MCF 10A (cell line): ENCODE measurements around the gene C10orf105. TPM values are rescaled to one million over a fixed set of nuclear protein-coding genes. Genes with fewer than 3 reads are reported as not detected.

Source experiments
- BruUV-seq: library from RNA; stranded (reverse); fragments of 400-500 nt; replicated peaks from 2 replicates; lab custom pipeline; 2021; lab: Mats Ljungman, UMichigan
- CTCF ChIA-PET: fragments of 300-600 bp; sonication (Branson Sonifier 250); formaldehyde crosslinking; extraction: SDS; loops from one replicate; lab custom pipeline; 2021; ENCODE audit warnings: antibody characterized with exemption, inconsistent platforms; lab: Yijun Ruan, JAX
- POLR2A ChIA-PET: fragments of 300-600, 350-650 bp; sonication (Branson Sonifier 250); formaldehyde crosslinking; extraction: SDS; loops from one replicate; lab custom pipeline; 2020; ENCODE audit warnings: antibody characterized with exemption, inconsistent platforms; lab: Yijun Ruan, JAX
- DNase-seq: peaks from one replicate; pipeline ENCODE4 v3.0.0-alpha.2; 2018; ENCODE audit not compliant: unreplicated experiment
- H3K27ac Mint-ChIP-seq: one replicate; pipeline ENCODE4 v1.8.0; 2022; ENCODE audit warnings: mild to moderate bottlenecking, low read depth, mixed read lengths; ENCODE audit not compliant: unreplicated experiment
- H3K27me3 Mint-ChIP-seq: one replicate; pipeline ENCODE4 v1.8.0; 2022; ENCODE audit warnings: mixed read lengths; ENCODE audit not compliant: insufficient read depth, unreplicated experiment
- H3K36me3 Mint-ChIP-seq: one replicate; pipeline ENCODE4 v1.8.0; 2022; ENCODE audit warnings: mild to moderate bottlenecking, moderate library complexity, mixed read lengths; ENCODE audit not compliant: insufficient read depth, unreplicated experiment
- H3K4me1 Mint-ChIP-seq: one replicate; pipeline ENCODE4 v1.8.0; 2022; ENCODE audit warnings: mixed read lengths; ENCODE audit not compliant: insufficient read depth, unreplicated experiment
- H3K4me3 Mint-ChIP-seq: one replicate; pipeline ENCODE4 v1.8.0; 2022; ENCODE audit warnings: mild to moderate bottlenecking, moderate library complexity, mixed read lengths; ENCODE audit not compliant: unreplicated experiment
- H3K9me3 Mint-ChIP-seq: one replicate; pipeline ENCODE4 v1.8.0; 2022; ENCODE audit warnings: mixed read lengths; ENCODE audit not compliant: unreplicated experiment
- intact Hi-C: fragments of 100-400 bp; cut with micrococcal nuclease; formaldehyde crosslinking; loops from 2 replicates; pipeline ENCODE4 v1.14.1; 2022
- total RNA-seq: library from RNA; stranded (reverse); gene quantifications from 2 replicates; pipeline ENCODE4 v1.2.3, GENCODE V29; 2022
- TF ChIP-seq, protein P1 (sequence below): fragments of 200-600 bp; IDR thresholded peaks from one replicate; pipeline ENCODE4 v1.8.0; 2022; ENCODE audit warnings: antibody characterized with exemption, mild to moderate bottlenecking; ENCODE audit not compliant: unreplicated experiment

C10orf105 gene
- total RNA-seq, 1 experiment from 2014 or later, result not detected

GRCh38 chr10:71762324-71762723 lies 42.7 kb upstream of the C10orf105 start:
- ChIA-PET CTCF (interaction anchor here (0.6 to 0.8 kb wide), 2 partner anchors 30 to 49 kb away, joined by 3 to 5 read pairs; no protein-coding TSS in a partner anchor), POLR2A (no interaction called here)
- H3K27ac Mint-ChIP-seq, result no peak overlapping the region

GRCh38 chr10:71761541-71762113 lies 42.0 kb upstream of the C10orf105 start:
- no peaks in the 10 kb centered on the region for H3K27me3 Mint-ChIP-seq
- H3K36me3 Mint-ChIP-seq, result no peaks in the 10 kb centered on the region
- CTCF ChIA-PET, result interaction anchor here (0.8 kb wide), 1 partner anchor 30 kb away, joined by 3 read pairs; no protein-coding TSS in a partner anchor
- TF ChIP-seq, protein P1, sequence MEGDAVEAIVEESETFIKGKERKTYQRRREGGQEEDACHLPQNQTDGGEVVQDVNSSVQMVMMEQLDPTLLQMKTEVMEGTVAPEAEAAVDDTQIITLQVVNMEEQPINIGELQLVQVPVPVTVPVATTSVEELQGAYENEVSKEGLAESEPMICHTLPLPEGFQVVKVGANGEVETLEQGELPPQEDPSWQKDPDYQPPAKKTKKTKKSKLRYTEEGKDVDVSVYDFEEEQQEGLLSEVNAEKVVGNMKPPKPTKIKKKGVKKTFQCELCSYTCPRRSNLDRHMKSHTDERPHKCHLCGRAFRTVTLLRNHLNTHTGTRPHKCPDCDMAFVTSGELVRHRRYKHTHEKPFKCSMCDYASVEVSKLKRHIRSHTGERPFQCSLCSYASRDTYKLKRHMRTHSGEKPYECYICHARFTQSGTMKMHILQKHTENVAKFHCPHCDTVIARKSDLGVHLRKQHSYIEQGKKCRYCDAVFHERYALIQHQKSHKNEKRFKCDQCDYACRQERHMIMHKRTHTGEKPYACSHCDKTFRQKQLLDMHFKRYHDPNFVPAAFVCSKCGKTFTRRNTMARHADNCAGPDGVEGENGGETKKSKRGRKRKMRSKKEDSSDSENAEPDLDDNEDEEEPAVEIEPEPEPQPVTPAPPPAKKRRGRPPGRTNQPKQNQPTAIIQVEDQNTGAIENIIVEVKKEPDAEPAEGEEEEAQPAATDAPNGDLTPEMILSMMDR, result no peak
- no peaks in the 10 kb centered on the region for H3K9me3 Mint-ChIP-seq
- POLR2A ChIA-PET, result no interaction called here
- DNase-seq, result no peak
- peaks cover 36% of the 10 kb centered on the region for H3K4me1 Mint-ChIP-seq
- H3K27ac Mint-ChIP-seq, result no peak overlapping the region
- no peak overlapping the region for H3K4me3 Mint-ChIP-seq
- intact Hi-C loops, result no loop called here
- no TSS peak for BruUV-seq

More at GRCh38 chr10:71762324-71762723, 42.7 kb upstream of the C10orf105 start:
- intact Hi-C loops, result no loop called here
- TF ChIP-seq, protein P1, result no peak
- DNase-seq, result no peak
- peaks cover 43% of the 10 kb centered on the region for H3K4me1 Mint-ChIP-seq
- H3K9me3 Mint-ChIP-seq, result no peaks in the 10 kb centered on the region
- no TSS peak for BruUV-seq
- no peaks in the 10 kb centered on the region for H3K36me3 Mint-ChIP-seq
- H3K27me3 Mint-ChIP-seq, result no peaks in the 10 kb centered on the region
- H3K4me3 Mint-ChIP-seq, result no peak overlapping the region

DNA sequence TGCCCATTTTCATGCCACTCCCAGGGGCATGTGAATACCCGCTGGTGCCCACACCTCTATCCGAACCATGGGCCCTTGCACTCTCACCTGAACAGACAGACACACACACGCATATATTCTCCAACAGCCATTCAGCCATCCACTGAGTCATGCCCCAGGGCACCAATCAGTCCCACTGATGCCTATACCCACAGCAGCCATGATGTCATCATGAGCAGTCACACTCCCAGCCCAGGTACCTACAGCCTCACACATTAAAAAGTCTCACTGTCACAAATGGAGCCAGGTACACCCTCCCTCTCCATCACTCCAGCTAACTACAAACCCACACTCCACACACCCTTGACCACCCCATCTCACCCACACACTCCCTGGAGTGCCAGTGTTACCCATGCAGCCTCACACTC lies 41.5 kb upstream of the C10orf105 start:
- H3K4me3 Mint-ChIP-seq, result no peak overlapping the region
- no peaks in the 10 kb centered on the region for H3K27me3 Mint-ChIP-seq
- DNase-seq, result no peak
- peak overlapping the region; percentile 73 for H3K27ac Mint-ChIP-seq
- TF ChIP-seq, protein P1, result no peak
- ChIA-PET CTCF (no interaction called here), POLR2A (no interaction called here)
- intact Hi-C loops, result no loop called here
- H3K9me3 Mint-ChIP-seq, result no peaks in the 10 kb centered on the region
- H3K36me3 Mint-ChIP-seq, result no peaks in the 10 kb centered on the region
- BruUV-seq, result no TSS peak
- peaks cover 31% of the 10 kb centered on the region for H3K4me1 Mint-ChIP-seq

DNA sequence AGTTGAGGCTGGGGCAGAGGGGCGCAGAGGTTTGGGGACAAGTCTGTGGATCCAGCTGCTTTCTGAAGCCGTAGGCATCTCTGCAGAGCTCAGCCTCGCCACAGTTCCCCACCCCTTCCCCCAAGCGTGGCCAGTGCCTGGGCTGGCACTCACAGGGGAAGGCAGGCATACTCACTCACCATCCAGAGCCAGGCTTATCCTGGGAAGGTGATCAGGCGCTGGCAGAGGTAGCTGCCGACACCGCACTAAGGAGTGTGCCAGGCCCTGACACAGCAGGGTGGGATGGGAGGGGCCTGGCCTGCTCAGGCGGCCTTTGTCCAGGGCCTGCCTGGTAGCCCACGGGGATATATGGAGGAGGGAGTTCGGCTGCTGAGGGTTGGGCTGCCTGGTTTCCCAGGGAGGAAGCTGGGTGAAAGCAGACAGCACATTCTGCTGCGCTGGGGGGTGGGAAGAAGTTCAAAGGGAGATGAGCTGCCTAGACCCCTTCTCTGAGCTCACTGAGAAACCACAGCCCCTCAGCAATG lies 37.9 kb upstream of the C10orf105 start:
- H3K9me3 Mint-ChIP-seq, result no peaks in the 10 kb centered on the region
- intact Hi-C loops, result no loop called here
- CTCF ChIA-PET, result interaction anchor here (0.7 to 0.8 kb wide), 3 partner anchors 148 to 932 kb away, joined by 3 read pairs; no protein-coding TSS in a partner anchor
- BruUV-seq, result no TSS peak
- H3K4me3 Mint-ChIP-seq, result no peak overlapping the region
- peaks cover 14% of the 10 kb centered on the region for H3K4me1 Mint-ChIP-seq
- no peak for DNase-seq
- H3K27ac Mint-ChIP-seq, result peak overlapping the region; percentile 5
- TF ChIP-seq, protein P1, result no peak
- POLR2A ChIA-PET, result interaction anchor here (0.9 to 1.1 kb wide), 3 partner anchors 16 to 43 kb away, joined by 3 to 4 read pairs (median 3); partner anchors contain the start of gene VSIR
- H3K36me3 Mint-ChIP-seq, result no peaks in the 10 kb centered on the region
- H3K27me3 Mint-ChIP-seq, result no peaks in the 10 kb centered on the region
